LNCaP clone FGC (cell line): ENCODE data around the gene NGLY1.

ENCODE experiments used
- DNase-seq: peaks from one replicate; pipeline ENCODE4 v3.0.0-alpha.2; 2011; ENCODE audit warnings: low read depth
- H3K4me3 ChIP-seq: 2 replicates; pipeline ENCODE4 v1.5.1; 2011; ENCODE audit warnings: mild to moderate bottlenecking, low read depth, low read length, control low read depth
- CTCF ChIP-seq: IDR thresholded peaks from 2 replicates; pipeline ENCODE4 v1.5.1; 2012; ENCODE audit warnings: mild to moderate bottlenecking; ENCODE audit not compliant: control insufficient read depth, insufficient read depth; ENCODE audit errors: extremely low read depth

The NGLY1 gene

GRCh38 chr3:25783661-25784512 is 644 bp upstream of the NGLY1 start:
- TF ChIP-seq CTCF, result no peak
- peak overlapping the region; percentile 64 for H3K4me3 ChIP-seq
- DNase-seq, result no peak

- TF ChIP-seq CTCF, result no peak
- no peak for DNase-seq
- H3K4me3 ChIP-seq, result peak overlapping the region; percentile 63
Observed at GRCh38 chr3:25782636-25782937, 656 bp downstream of the NGLY1 start.

- DNase-seq, result no peak
- H3K4me3 ChIP-seq, result peak overlapping the region; percentile 63
- no peak for TF ChIP-seq CTCF
Observed at GRCh38 chr3:25781758-25782594, 1.3 kb downstream of the NGLY1 start.

GRCh38 chr3:25781145-25781757 is 2.0 kb downstream of the NGLY1 start:
- DNase-seq, result no peak
- TF ChIP-seq CTCF, result no peak
- no peak overlapping the region for H3K4me3 ChIP-seq

- no peak for DNase-seq
- H3K4me3 ChIP-seq, result no peak overlapping the region
- no peak for TF ChIP-seq CTCF
Observed at GRCh38 chr3:25780618-25781017, 2.6 kb downstream of the NGLY1 start.

- no peak for DNase-seq
- TF ChIP-seq CTCF, result no peak
- no peak overlapping the region for H3K4me3 ChIP-seq
Observed at GRCh38 chr3:25775936-25776335, 7.3 kb downstream of the NGLY1 start.
